Skeletal muscle satellite cell (primary cell): Measurements from ENCODE around the gene PDZD2.
A peak's percentile ranks its signal among the peaks of the same experiment; 100 is the strongest.

Source experiments
- H3K27me3 ChIP-seq: 2 replicates; pipeline ENCODE4 v1.7.0; 2013; ENCODE audit warnings: low read length; ENCODE audit not compliant: control insufficient read depth, insufficient read depth
- H3K36me3 ChIP-seq: 2 replicates; pipeline ENCODE4 v1.7.0; 2013; ENCODE audit warnings: mild to moderate bottlenecking, control low read depth, low read length; ENCODE audit not compliant: insufficient read depth
- H3K4me1 ChIP-seq: 2 replicates; pipeline ENCODE4 v1.7.0; 2013; ENCODE audit warnings: low read length; ENCODE audit not compliant: control insufficient read depth, insufficient read depth
- H3K4me2 ChIP-seq: 2 replicates; pipeline ENCODE4 v1.7.0; 2013; ENCODE audit warnings: mild to moderate bottlenecking, low read length
- H3K4me3 ChIP-seq: 2 replicates; pipeline ENCODE4 v1.7.0; 2013; ENCODE audit warnings: low read length
- H3K9ac ChIP-seq: 2 replicates; pipeline ENCODE4 v1.7.0; 2013; ENCODE audit warnings: mild to moderate bottlenecking, low read depth, low read length, moderate library complexity
- H3K9me3 ChIP-seq: replicated peaks from 2 replicates; pipeline ENCODE4 v1.7.0; 2013; ENCODE audit warnings: mild to moderate bottlenecking, control low read depth, low read length

PDZD2 gene

GRCh38 chr5:31614151-31615020, 24.5 kb upstream of the PDZD2 start:
- H3K9me3 ChIP-seq: no peaks in the 10 kb centered on the region
- H3K4me3 ChIP-seq: no peak overlapping the region
- H3K4me2 ChIP-seq: no peak overlapping the region
- H3K36me3 ChIP-seq: no peaks in the 10 kb centered on the region
- H3K4me1 ChIP-seq: no peaks in the 10 kb centered on the region
- peaks cover 12% of the 10 kb centered on the region for H3K27me3 ChIP-seq
- no peak overlapping the region for H3K9ac ChIP-seq

GRCh38 chr5:31617867-31618266, 21.1 kb upstream of the PDZD2 start:
- no peak overlapping the region for H3K9ac ChIP-seq
- H3K27me3 ChIP-seq: peaks cover 10% of the 10 kb centered on the region
- no peak overlapping the region for H3K4me3 ChIP-seq
- no peaks in the 10 kb centered on the region for H3K36me3 ChIP-seq
- no peaks in the 10 kb centered on the region for H3K4me1 ChIP-seq
- no peaks in the 10 kb centered on the region for H3K9me3 ChIP-seq
- no peak overlapping the region for H3K4me2 ChIP-seq

GRCh38 chr5:31620026-31620425, 18.9 kb upstream of the PDZD2 start:
- H3K36me3 ChIP-seq: no peaks in the 10 kb centered on the region
- H3K4me1 ChIP-seq: no peaks in the 10 kb centered on the region
- no peak overlapping the region for H3K4me3 ChIP-seq
- H3K27me3 ChIP-seq: peaks cover 10% of the 10 kb centered on the region
- no peak overlapping the region for H3K9ac ChIP-seq
- no peak overlapping the region for H3K4me2 ChIP-seq
- no peaks in the 10 kb centered on the region for H3K9me3 ChIP-seq

- no peaks in the 10 kb centered on the region for H3K36me3 ChIP-seq
- H3K4me1 ChIP-seq: no peaks in the 10 kb centered on the region
- no peaks in the 10 kb centered on the region for H3K9me3 ChIP-seq
- H3K4me2 ChIP-seq: no peak overlapping the region
- H3K9ac ChIP-seq: no peak overlapping the region
- H3K27me3 ChIP-seq: peaks cover 12% of the 10 kb centered on the region
- H3K4me3 ChIP-seq: no peak overlapping the region
These were observed 15.7 kb upstream of the PDZD2 start for GRCh38 chr5:31623249-31623648.

- H3K4me3 ChIP-seq: no peak overlapping the region
- no peaks in the 10 kb centered on the region for H3K4me1 ChIP-seq
- no peak overlapping the region for H3K4me2 ChIP-seq
- H3K27me3 ChIP-seq: peaks cover 7% of the 10 kb centered on the region
- no peaks in the 10 kb centered on the region for H3K36me3 ChIP-seq
- H3K9me3 ChIP-seq: no peaks in the 10 kb centered on the region
- no peak overlapping the region for H3K9ac ChIP-seq
These were observed 13.5 kb upstream of the PDZD2 start for GRCh38 chr5:31625394-31625793.

- no peaks in the 10 kb centered on the region for H3K9me3 ChIP-seq
- H3K4me3 ChIP-seq: no peak overlapping the region
- H3K27me3 ChIP-seq: peaks cover 14% of the 10 kb centered on the region
- no peak overlapping the region for H3K4me2 ChIP-seq
- no peaks in the 10 kb centered on the region for H3K36me3 ChIP-seq
- no peaks in the 10 kb centered on the region for H3K4me1 ChIP-seq
- no peak overlapping the region for H3K9ac ChIP-seq
These were observed 12.8 kb upstream of the PDZD2 start for GRCh38 chr5:31626156-31626555.

GRCh38 chr5:31626604-31627234, 12.2 kb upstream of the PDZD2 start:
- Histone ChIP-seq H3K4me2 (no peak overlapping the region), H3K9ac (no peak overlapping the region), H3K9me3 (no peaks in the 10 kb centered on the region), H3K4me1 (no peaks in the 10 kb centered on the region), H3K4me3 (no peak overlapping the region), H3K36me3 (no peaks in the 10 kb centered on the region), H3K27me3 (peaks cover 15% of the 10 kb centered on the region)

GRCh38 chr5:31630931-31631330, 8.0 kb upstream of the PDZD2 start:
- H3K27me3 ChIP-seq: peaks cover 28% of the 10 kb centered on the region
- H3K36me3 ChIP-seq: no peaks in the 10 kb centered on the region
- H3K9ac ChIP-seq: no peak overlapping the region
- no peaks in the 10 kb centered on the region for H3K4me1 ChIP-seq
- no peak overlapping the region for H3K4me3 ChIP-seq
- no peak overlapping the region for H3K4me2 ChIP-seq
- no peaks in the 10 kb centered on the region for H3K9me3 ChIP-seq

- Histone ChIP-seq H3K4me3 (no peak overlapping the region), H3K4me2 (no peak overlapping the region), H3K4me1 (no peaks in the 10 kb centered on the region), H3K36me3 (no peaks in the 10 kb centered on the region), H3K9ac (no peak overlapping the region), H3K9me3 (no peaks in the 10 kb centered on the region), H3K27me3 (peaks cover 33% of the 10 kb centered on the region)
These were observed 6.5 kb upstream of the PDZD2 start for GRCh38 chr5:31632460-31632859.

- no peak overlapping the region for H3K4me2 ChIP-seq
- peaks cover 45% of the 10 kb centered on the region for H3K27me3 ChIP-seq
These were observed 3.5 kb upstream of the PDZD2 start for GRCh38 chr5:31635446-31635845.

GRCh38 chr5:31637851-31638250, 1.1 kb upstream of the PDZD2 start:
- Histone ChIP-seq H3K4me2 (no peak overlapping the region), H3K36me3 (no peaks in the 10 kb centered on the region), H3K9ac (no peak overlapping the region), H3K4me1 (peaks cover 4% of the 10 kb centered on the region), H3K27me3 (peaks cover 53% of the 10 kb centered on the region), H3K4me3 (no peak overlapping the region), H3K9me3 (no peaks in the 10 kb centered on the region)

More at GRCh38 chr5:31635446-31635845, 3.5 kb upstream of the PDZD2 start:
- H3K9me3 ChIP-seq: no peaks in the 10 kb centered on the region
- no peak overlapping the region for H3K9ac ChIP-seq
- no peaks in the 10 kb centered on the region for H3K36me3 ChIP-seq
- no peak overlapping the region for H3K4me3 ChIP-seq
- peaks cover 4% of the 10 kb centered on the region for H3K4me1 ChIP-seq

- Histone ChIP-seq H3K9ac (no peak overlapping the region), H3K4me1 (peaks cover 4% of the 10 kb centered on the region), H3K36me3 (no peaks in the 10 kb centered on the region), H3K27me3 (peaks cover 58% of the 10 kb centered on the region), H3K4me2 (peak overlapping the region; percentile 83), H3K9me3 (no peaks in the 10 kb centered on the region), H3K4me3 (peak overlapping the region; percentile 66)
These were observed 586 bp upstream of the PDZD2 start for GRCh38 chr5:31638345-31638744.
